Chondrocyte (in vitro differentiated cells): ENCODE data around the gene FOXL1. TPM values are rescaled to one million over a fixed set of nuclear protein-coding genes. Genes with fewer than 3 reads are reported as not detected.

Experiments used
- DNase-seq: peaks from one replicate; pipeline ENCODE4 v3.0.0; 2021; ENCODE audit warnings: mixed read lengths, low spot score
- H3K27ac Mint-ChIP-seq: one replicate; pipeline ENCODE4 v1.8.0; 2021; ENCODE audit warnings: mild to moderate bottlenecking, moderate library complexity, mixed read lengths; ENCODE audit not compliant: unreplicated experiment
- H3K27me3 Mint-ChIP-seq: 2 replicates; pipeline ENCODE4 v1.8.0; 2021; ENCODE audit warnings: low read depth, mixed read lengths
- H3K36me3 Mint-ChIP-seq: 2 replicates; pipeline ENCODE4 v1.8.0; 2021; ENCODE audit warnings: low read depth, mixed read lengths
- H3K4me1 Mint-ChIP-seq: 2 replicates; pipeline ENCODE4 v1.8.0; 2021; ENCODE audit warnings: low read depth, mild to moderate bottlenecking, mixed read lengths
- H3K4me3 Mint-ChIP-seq: one replicate; pipeline ENCODE4 v1.8.0; 2021; ENCODE audit warnings: mild to moderate bottlenecking, moderate library complexity, mixed read lengths; ENCODE audit not compliant: unreplicated experiment
- H3K9me3 Mint-ChIP-seq: 2 replicates; pipeline ENCODE4 v1.8.0; 2021; ENCODE audit warnings: low read depth, mixed read lengths
- CTCF ChIP-seq: fragments of 200-600 bp; sonication (generic); IDR thresholded peaks from 2 replicates; pipeline ENCODE4 v1.5.0; 2021; ENCODE audit warnings: antibody characterized with exemption, mild to moderate bottlenecking, moderate library complexity
- total RNA-seq: library from RNA; stranded (reverse); gene quantifications from 3 replicates; pipeline ENCODE4 v1.2.1, GENCODE V29; 2021

FOXL1 gene
- total RNA-seq, 1 donor from 2014 or later, result 8.1 TPM

GRCh38 chr16:86531641-86532525, 46.5 kb upstream of the FOXL1 start:
- H3K4me1 Mint-ChIP-seq, result no peaks in the 10 kb centered on the region
- peaks cover 12% of the 10 kb centered on the region for H3K27me3 Mint-ChIP-seq
- no peaks in the 10 kb centered on the region for H3K9me3 Mint-ChIP-seq
- H3K36me3 Mint-ChIP-seq, result peaks cover 2% of the 10 kb centered on the region
- H3K4me3 Mint-ChIP-seq, result no peak overlapping the region
- DNase-seq, result peak; percentile 88
- H3K27ac Mint-ChIP-seq, result no peak overlapping the region
- no peak for TF ChIP-seq CTCF

- H3K4me1 Mint-ChIP-seq, result no peaks in the 10 kb centered on the region
- no peak overlapping the region for H3K27ac Mint-ChIP-seq
- H3K36me3 Mint-ChIP-seq, result peaks cover 2% of the 10 kb centered on the region
- DNase-seq, result peak; percentile 48
- no peak for TF ChIP-seq CTCF
- no peak overlapping the region for H3K4me3 Mint-ChIP-seq
- H3K27me3 Mint-ChIP-seq, result peaks cover 9% of the 10 kb centered on the region
- no peaks in the 10 kb centered on the region for H3K9me3 Mint-ChIP-seq
These were observed 45.9 kb upstream of the FOXL1 start for GRCh38 chr16:86532526-86532815.

- Mint-ChIP-seq H3K36me3 (no peaks in the 10 kb centered on the region), H3K9me3 (no peaks in the 10 kb centered on the region), H3K4me3 (no peak overlapping the region), H3K4me1 (no peaks in the 10 kb centered on the region), H3K27me3 (peaks cover 4% of the 10 kb centered on the region), H3K27ac (no peak overlapping the region)
- no peak for DNase-seq
- no peak for TF ChIP-seq CTCF
These were observed 45.3 kb upstream of the FOXL1 start for GRCh38 chr16:86533076-86533475.

- no peak for DNase-seq
- H3K4me3 Mint-ChIP-seq, result no peak overlapping the region
- H3K27ac Mint-ChIP-seq, result peak overlapping the region; percentile 63
- peaks cover 6% of the 10 kb centered on the region for H3K27me3 Mint-ChIP-seq
- TF ChIP-seq CTCF, result no peak
- peaks cover 2% of the 10 kb centered on the region for H3K36me3 Mint-ChIP-seq
- no peaks in the 10 kb centered on the region for H3K4me1 Mint-ChIP-seq
- H3K9me3 Mint-ChIP-seq, result no peaks in the 10 kb centered on the region
These were observed 44.5 kb upstream of the FOXL1 start for GRCh38 chr16:86533767-86534351.

- Mint-ChIP-seq H3K4me3 (no peak overlapping the region), H3K36me3 (peaks cover 2% of the 10 kb centered on the region), H3K27me3 (peaks cover 1% of the 10 kb centered on the region), H3K4me1 (no peaks in the 10 kb centered on the region), H3K27ac (no peak overlapping the region), H3K9me3 (no peaks in the 10 kb centered on the region)
- no peak for TF ChIP-seq CTCF
- no peak for DNase-seq
These were observed 43.4 kb upstream of the FOXL1 start for GRCh38 chr16:86534779-86535615.
